ENCODE measurements around the gene PAX7. TPM values are rescaled to one million over a fixed set of nuclear protein-coding genes. Genes with fewer than 3 reads are reported as not detected.

The PAX7 gene
- total and polyA plus RNA-seq, 2 experiments from 2014 or later, result 0.03 TPM; not detected in 1

DNA sequence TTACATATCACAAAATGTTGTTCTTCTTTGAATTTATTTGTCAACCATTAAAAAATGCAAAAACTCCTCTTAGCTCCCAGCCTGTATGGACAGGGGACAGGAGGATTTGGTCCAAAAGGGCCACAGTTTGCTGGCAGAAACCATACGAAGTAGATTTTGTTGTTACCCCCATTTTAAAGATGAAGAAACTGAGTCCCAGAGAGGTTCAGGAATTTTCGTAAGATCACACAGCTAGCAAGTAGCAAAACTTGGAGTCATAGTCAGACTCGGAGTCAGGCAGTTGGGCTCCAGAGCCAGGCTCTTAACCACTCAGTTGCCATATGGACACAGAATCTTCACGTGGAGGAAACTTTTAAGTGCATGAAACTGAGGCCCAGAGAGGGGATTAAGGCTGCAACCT is 137.4 kb downstream of the PAX7 start (continued):
- TF ChIP-seq, protein P1, sequence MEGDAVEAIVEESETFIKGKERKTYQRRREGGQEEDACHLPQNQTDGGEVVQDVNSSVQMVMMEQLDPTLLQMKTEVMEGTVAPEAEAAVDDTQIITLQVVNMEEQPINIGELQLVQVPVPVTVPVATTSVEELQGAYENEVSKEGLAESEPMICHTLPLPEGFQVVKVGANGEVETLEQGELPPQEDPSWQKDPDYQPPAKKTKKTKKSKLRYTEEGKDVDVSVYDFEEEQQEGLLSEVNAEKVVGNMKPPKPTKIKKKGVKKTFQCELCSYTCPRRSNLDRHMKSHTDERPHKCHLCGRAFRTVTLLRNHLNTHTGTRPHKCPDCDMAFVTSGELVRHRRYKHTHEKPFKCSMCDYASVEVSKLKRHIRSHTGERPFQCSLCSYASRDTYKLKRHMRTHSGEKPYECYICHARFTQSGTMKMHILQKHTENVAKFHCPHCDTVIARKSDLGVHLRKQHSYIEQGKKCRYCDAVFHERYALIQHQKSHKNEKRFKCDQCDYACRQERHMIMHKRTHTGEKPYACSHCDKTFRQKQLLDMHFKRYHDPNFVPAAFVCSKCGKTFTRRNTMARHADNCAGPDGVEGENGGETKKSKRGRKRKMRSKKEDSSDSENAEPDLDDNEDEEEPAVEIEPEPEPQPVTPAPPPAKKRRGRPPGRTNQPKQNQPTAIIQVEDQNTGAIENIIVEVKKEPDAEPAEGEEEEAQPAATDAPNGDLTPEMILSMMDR (conservative IDR thresholded peaks at IDR 0.05; ENCODE audit: low read depth in 2 of 2), result no peak

DNA sequence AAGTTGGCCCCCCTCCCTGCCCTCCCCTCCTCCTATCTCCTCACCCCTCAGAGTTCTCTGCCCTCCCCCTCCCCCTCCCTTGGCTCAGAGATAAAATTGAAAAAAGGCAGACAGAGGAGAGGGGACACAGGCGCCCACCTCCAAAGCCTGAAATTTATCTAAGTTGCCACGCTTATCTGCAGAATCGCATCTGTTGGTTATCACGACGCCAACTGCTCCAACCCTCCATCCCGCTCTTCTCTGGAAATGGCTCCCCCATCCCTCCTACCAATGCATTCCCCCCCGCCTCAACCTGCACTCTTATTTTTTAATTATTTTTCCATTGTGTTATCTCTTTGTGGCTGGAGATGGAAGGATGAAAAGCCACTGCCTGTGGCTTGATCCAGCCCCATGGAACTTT is 138.5 kb downstream of the PAX7 start:
- H3K4me3 Mint-ChIP-seq, result no peak overlapping the region
- Histone ChIP-seq H3K79me2 (replicated peaks; ENCODE audit: insufficient read depth) (no peaks in the 10 kb centered on the region), H2AFZ (no peak overlapping the region), H3K4me2 (no peak overlapping the region), H3F3A (replicated peaks; ENCODE audit: low read depth) (no peaks in the 10 kb centered on the region), H3K4me1 (ENCODE audit: insufficient read depth) (no peaks in the 10 kb centered on the region), H3K36me3 (ENCODE audit: insufficient read depth) (no peaks in the 10 kb centered on the region), H3K9me2 (ENCODE audit: insufficient read depth) (no peaks in the 10 kb centered on the region), H3K27me3 (ENCODE audit: insufficient read depth) (no peaks in the 10 kb centered on the region), H3K4me3 (no peak overlapping the region), H3K27ac (ENCODE audit: low read depth) (no peak overlapping the region), H4K20me1 (replicated peaks; ENCODE audit: insufficient read depth) (no peaks in the 10 kb centered on the region)
- H3K9me3 Mint-ChIP-seq, result no peaks in the 10 kb centered on the region
- H3K27me3 Mint-ChIP-seq (ENCODE audit: insufficient read depth, low read depth, poor library complexity), result peaks cover 4% of the 10 kb centered on the region
- DNase-seq (ENCODE audit: low spot score) (no peak), ATAC-seq (no peak)
- no peak overlapping the region for H3K27ac Mint-ChIP-seq
- H3K36me3 Mint-ChIP-seq (ENCODE audit: low read depth), result no peaks in the 10 kb centered on the region
- no peaks in the 10 kb centered on the region for H3K4me1 Mint-ChIP-seq
- TF ChIP-seq, protein P1 (conservative IDR thresholded peaks at IDR 0.05; ENCODE audit: low read depth in 2 of 2), result no peak
- TF ChIP-seq EZH2 (IDR thresholded peaks at IDR 0.05; ENCODE audit: low read depth, unreplicated experiment) (no peak), STAT1 (IDR thresholded peaks at IDR 0.05; ENCODE audit: unreplicated experiment) (no peak), CREB1 (CRISPR knock-in tag; IDR thresholded peaks at IDR 0.05; ENCODE audit: low read depth) (no peak), NANOG (IDR thresholded peaks at IDR 0.05; ENCODE audit: borderline replicate concordance) (no peak), EZH2phosphoT487 (IDR thresholded peaks at IDR 0.05; ENCODE audit: unreplicated experiment) (no peak), POLR2AphosphoS5 (IDR thresholded peaks at IDR 0.05; ENCODE audit: low read depth) (no peak), ZNF114 (CRISPR knock-in tag; IDR thresholded peaks at IDR 0.05) (no peak)
- TF ChIP-seq, protein P2, sequence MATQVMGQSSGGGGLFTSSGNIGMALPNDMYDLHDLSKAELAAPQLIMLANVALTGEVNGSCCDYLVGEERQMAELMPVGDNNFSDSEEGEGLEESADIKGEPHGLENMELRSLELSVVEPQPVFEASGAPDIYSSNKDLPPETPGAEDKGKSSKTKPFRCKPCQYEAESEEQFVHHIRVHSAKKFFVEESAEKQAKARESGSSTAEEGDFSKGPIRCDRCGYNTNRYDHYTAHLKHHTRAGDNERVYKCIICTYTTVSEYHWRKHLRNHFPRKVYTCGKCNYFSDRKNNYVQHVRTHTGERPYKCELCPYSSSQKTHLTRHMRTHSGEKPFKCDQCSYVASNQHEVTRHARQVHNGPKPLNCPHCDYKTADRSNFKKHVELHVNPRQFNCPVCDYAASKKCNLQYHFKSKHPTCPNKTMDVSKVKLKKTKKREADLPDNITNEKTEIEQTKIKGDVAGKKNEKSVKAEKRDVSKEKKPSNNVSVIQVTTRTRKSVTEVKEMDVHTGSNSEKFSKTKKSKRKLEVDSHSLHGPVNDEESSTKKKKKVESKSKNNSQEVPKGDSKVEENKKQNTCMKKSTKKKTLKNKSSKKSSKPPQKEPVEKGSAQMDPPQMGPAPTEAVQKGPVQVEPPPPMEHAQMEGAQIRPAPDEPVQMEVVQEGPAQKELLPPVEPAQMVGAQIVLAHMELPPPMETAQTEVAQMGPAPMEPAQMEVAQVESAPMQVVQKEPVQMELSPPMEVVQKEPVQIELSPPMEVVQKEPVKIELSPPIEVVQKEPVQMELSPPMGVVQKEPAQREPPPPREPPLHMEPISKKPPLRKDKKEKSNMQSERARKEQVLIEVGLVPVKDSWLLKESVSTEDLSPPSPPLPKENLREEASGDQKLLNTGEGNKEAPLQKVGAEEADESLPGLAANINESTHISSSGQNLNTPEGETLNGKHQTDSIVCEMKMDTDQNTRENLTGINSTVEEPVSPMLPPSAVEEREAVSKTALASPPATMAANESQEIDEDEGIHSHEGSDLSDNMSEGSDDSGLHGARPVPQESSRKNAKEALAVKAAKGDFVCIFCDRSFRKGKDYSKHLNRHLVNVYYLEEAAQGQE (IDR thresholded peaks at IDR 0.05; ENCODE audit: unreplicated experiment), result no peak
- TF ChIP-seq, protein P3, sequence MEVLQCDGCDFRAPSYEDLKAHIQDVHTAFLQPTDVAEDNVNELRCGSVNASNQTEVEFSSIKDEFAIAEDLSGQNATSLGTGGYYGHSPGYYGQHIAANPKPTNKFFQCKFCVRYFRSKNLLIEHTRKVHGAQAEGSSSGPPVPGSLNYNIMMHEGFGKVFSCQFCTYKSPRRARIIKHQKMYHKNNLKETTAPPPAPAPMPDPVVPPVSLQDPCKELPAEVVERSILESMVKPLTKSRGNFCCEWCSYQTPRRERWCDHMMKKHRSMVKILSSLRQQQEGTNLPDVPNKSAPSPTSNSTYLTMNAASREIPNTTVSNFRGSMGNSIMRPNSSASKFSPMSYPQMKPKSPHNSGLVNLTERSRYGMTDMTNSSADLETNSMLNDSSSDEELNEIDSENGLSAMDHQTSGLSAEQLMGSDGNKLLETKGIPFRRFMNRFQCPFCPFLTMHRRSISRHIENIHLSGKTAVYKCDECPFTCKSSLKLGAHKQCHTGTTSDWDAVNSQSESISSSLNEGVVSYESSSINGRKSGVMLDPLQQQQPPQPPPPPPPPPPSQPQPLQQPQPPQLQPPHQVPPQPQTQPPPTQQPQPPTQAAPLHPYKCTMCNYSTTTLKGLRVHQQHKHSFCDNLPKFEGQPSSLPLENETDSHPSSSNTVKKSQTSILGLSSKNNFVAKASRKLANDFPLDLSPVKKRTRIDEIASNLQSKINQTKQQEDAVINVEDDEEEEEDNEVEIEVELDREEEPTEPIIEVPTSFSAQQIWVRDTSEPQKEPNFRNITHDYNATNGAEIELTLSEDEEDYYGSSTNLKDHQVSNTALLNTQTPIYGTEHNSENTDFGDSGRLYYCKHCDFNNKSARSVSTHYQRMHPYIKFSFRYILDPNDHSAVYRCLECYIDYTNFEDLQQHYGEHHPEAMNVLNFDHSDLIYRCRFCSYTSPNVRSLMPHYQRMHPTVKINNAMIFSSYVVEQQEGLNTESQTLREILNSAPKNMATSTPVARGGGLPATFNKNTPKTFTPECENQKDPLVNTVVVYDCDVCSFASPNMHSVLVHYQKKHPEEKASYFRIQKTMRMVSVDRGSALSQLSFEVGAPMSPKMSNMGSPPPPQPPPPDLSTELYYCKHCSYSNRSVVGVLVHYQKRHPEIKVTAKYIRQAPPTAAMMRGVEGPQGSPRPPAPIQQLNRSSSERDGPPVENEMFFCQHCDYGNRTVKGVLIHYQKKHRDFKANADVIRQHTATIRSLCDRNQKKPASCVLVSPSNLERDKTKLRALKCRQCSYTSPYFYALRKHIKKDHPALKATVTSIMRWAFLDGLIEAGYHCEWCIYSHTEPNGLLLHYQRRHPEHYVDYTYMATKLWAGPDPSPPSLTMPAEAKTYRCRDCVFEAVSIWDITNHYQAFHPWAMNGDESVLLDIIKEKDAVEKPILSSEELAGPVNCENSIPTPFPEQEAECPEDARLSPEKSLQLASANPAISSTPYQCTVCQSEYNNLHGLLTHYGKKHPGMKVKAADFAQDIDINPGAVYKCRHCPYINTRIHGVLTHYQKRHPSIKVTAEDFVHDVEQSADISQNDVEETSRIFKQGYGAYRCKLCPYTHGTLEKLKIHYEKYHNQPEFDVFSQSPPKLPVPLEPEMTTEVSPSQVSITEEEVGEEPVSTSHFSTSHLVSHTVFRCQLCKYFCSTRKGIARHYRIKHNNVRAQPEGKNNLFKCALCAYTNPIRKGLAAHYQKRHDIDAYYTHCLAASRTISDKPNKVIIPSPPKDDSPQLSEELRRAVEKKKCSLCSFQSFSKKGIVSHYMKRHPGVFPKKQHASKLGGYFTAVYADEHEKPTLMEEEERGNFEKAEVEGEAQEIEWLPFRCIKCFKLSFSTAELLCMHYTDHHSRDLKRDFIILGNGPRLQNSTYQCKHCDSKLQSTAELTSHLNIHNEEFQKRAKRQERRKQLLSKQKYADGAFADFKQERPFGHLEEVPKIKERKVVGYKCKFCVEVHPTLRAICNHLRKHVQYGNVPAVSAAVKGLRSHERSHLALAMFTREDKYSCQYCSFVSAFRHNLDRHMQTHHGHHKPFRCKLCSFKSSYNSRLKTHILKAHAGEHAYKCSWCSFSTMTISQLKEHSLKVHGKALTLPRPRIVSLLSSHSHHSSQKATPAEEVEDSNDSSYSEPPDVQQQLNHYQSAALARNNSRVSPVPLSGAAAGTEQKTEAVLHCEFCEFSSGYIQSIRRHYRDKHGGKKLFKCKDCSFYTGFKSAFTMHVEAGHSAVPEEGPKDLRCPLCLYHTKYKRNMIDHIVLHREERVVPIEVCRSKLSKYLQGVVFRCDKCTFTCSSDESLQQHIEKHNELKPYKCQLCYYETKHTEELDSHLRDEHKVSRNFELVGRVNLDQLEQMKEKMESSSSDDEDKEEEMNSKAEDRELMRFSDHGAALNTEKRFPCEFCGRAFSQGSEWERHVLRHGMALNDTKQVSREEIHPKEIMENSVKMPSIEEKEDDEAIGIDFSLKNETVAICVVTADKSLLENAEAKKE (CRISPR knock-in tag; IDR thresholded peaks at IDR 0.05), result no peak
- TF ChIP-seq, protein P4, sequence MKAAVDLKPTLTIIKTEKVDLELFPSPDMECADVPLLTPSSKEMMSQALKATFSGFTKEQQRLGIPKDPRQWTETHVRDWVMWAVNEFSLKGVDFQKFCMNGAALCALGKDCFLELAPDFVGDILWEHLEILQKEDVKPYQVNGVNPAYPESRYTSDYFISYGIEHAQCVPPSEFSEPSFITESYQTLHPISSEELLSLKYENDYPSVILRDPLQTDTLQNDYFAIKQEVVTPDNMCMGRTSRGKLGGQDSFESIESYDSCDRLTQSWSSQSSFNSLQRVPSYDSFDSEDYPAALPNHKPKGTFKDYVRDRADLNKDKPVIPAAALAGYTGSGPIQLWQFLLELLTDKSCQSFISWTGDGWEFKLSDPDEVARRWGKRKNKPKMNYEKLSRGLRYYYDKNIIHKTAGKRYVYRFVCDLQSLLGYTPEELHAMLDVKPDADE (IDR thresholded peaks at IDR 0.05), result no peak
